GM12865 (cell line): ENCODE results near the gene NLGN4Y.

Experiments
- DNase-seq: peaks from one replicate; pipeline ENCODE4 v3.0.0; 2010; ENCODE audit warnings: low read depth
- H3K4me3 ChIP-seq: 2 replicates; pipeline ENCODE4 v1.5.1; 2011; ENCODE audit warnings: mild to moderate bottlenecking, low read depth, low read length, control low read depth
- CTCF ChIP-seq: IDR thresholded peaks from 2 replicates; pipeline ENCODE4 v1.5.1; 2011; ENCODE audit warnings: low read length, control low read depth, low read depth, inconsistent platforms; ENCODE audit not compliant: insufficient read depth; ENCODE audit errors: missing control alignments

The NLGN4Y gene

GRCh38 chrY:14524272-14525231 is at the start of gene NLGN4Y:
NLGN4Y (plus strand) TSS chrY:14524529; CDS start chrY:14622120, 97,591 bp downstream.
- no peak for TF ChIP-seq CTCF
- H3K4me3 ChIP-seq: no peak within 1 kb of the TSS
- no peak for DNase-seq

GRCh38 chrY:14485935-14486334 is 38.4 kb upstream of the NLGN4Y start:
- no peak for DNase-seq

GRCh38 chrY:14490226-14490625 is 34.1 kb upstream of the NLGN4Y start:
- DNase-seq: no peak
- no peak overlapping the region for H3K4me3 ChIP-seq
- TF ChIP-seq CTCF: no peak

More at GRCh38 chrY:14485935-14486334, 38.4 kb upstream of the NLGN4Y start:
- no peak for TF ChIP-seq CTCF
- H3K4me3 ChIP-seq: no peak overlapping the region

GRCh38 chrY:14498071-14498470 is 26.3 kb upstream of the NLGN4Y start:
- no peak for DNase-seq
- no peak for TF ChIP-seq CTCF
- no peak overlapping the region for H3K4me3 ChIP-seq

GRCh38 chrY:14504592-14504991 is 19.7 kb upstream of the NLGN4Y start:
- no peak for TF ChIP-seq CTCF
- no peak for DNase-seq
- no peak overlapping the region for H3K4me3 ChIP-seq

- TF ChIP-seq CTCF: no peak
- H3K4me3 ChIP-seq: no peak overlapping the region
- DNase-seq: no peak
Measured at GRCh38 chrY:14522379-14522950, 1.9 kb upstream of the NLGN4Y start.
